Mesendoderm (in vitro differentiated cells): Measurements from ENCODE around the gene VTI1A.

Source experiments
- DNase-seq: peaks from one replicate; pipeline ENCODE4 v3.0.0; 2013
- H2AK5ac ChIP-seq: 2 replicates; pipeline ENCODE4 v1.6.1; 2013; ENCODE audit warnings: low read length, inconsistent platforms
- H2BK120ac ChIP-seq: 2 replicates; pipeline ENCODE4 v1.6.1; 2013; ENCODE audit warnings: low read depth, mild to moderate bottlenecking, low read length, moderate library complexity, mixed read lengths
- H2BK15ac ChIP-seq: replicated peaks from 2 replicates; pipeline ENCODE4 v1.6.1; 2013; ENCODE audit warnings: low read depth, mild to moderate bottlenecking, moderate library complexity
- H2BK5ac ChIP-seq: 2 replicates; pipeline ENCODE4 v1.6.1; 2013; ENCODE audit warnings: low read length, inconsistent platforms
- H3K18ac ChIP-seq: 2 replicates; pipeline ENCODE4 v1.6.1; 2013; ENCODE audit warnings: mild to moderate bottlenecking, low read length, mixed read lengths
- H3K23ac ChIP-seq: one replicate; pipeline ENCODE4 v1.6.1; 2013; ENCODE audit warnings: low read length
- H3K27ac ChIP-seq: 2 replicates; pipeline ENCODE4 v1.5.1; 2013; ENCODE audit warnings: low read depth, mild to moderate bottlenecking, inconsistent platforms, low read length, moderate library complexity
- H3K27me3 ChIP-seq: 2 replicates; pipeline ENCODE4 v1.6.1; 2013; ENCODE audit warnings: low read length, control low read depth, mild to moderate bottlenecking, inconsistent platforms; ENCODE audit not compliant: insufficient read depth, poor library complexity
- H3K36me3 ChIP-seq: 2 replicates; pipeline ENCODE4 v1.6.1; 2013; ENCODE audit warnings: low read length, inconsistent platforms; ENCODE audit not compliant: control insufficient read depth, insufficient read depth
- H3K4ac ChIP-seq: one replicate; pipeline ENCODE4 v1.6.1; 2013; ENCODE audit warnings: low read depth, mild to moderate bottlenecking, low read length, moderate library complexity
- H3K4me1 ChIP-seq: 2 replicates; pipeline ENCODE4 v1.6.1; 2013; ENCODE audit warnings: low read depth, low read length, inconsistent platforms; ENCODE audit not compliant: control insufficient read depth
- H3K4me2 ChIP-seq: 2 replicates; pipeline ENCODE4 v1.6.1; 2013; ENCODE audit warnings: low read length
- H3K4me3 ChIP-seq: 2 replicates; pipeline ENCODE4 v1.5.1; 2013; ENCODE audit warnings: mild to moderate bottlenecking, low read length
- H3K56ac ChIP-seq: one replicate; pipeline ENCODE4 v1.6.1; 2013; ENCODE audit warnings: low read length
- H3K79me1 ChIP-seq: 2 replicates; pipeline ENCODE4 v1.6.1; 2013; ENCODE audit warnings: low read length, inconsistent platforms
- H3K79me2 ChIP-seq: 2 replicates; pipeline ENCODE4 v1.6.1; 2013; ENCODE audit warnings: mild to moderate bottlenecking, low read length; ENCODE audit not compliant: control insufficient read depth, insufficient read depth
- H3K9ac ChIP-seq: 2 replicates; pipeline ENCODE4 v1.6.1; 2013; ENCODE audit warnings: low read length, inconsistent platforms
- H4K5ac ChIP-seq: one replicate; pipeline ENCODE4 v1.6.1; 2013; ENCODE audit warnings: low read length
- H4K8ac ChIP-seq: one replicate; pipeline ENCODE4 v1.6.1; 2013; ENCODE audit warnings: low read depth, mild to moderate bottlenecking, control low read depth, low read length, moderate library complexity
- WGBS: extraction: QIAGEN DNeasy Blood & Tissue Kit; methylation state at CpG from one replicate; pipeline ENCODE4 v1.1.7; 2013; ENCODE audit warnings: low lambda C conversion rate, missing lambda C conversion rate; ENCODE audit not compliant: insufficient coverage; ENCODE audit errors: extremely low coverage; 5-methylcytosine and 5-hydroxymethylcytosine counted together

Gene VTI1A

DNA sequence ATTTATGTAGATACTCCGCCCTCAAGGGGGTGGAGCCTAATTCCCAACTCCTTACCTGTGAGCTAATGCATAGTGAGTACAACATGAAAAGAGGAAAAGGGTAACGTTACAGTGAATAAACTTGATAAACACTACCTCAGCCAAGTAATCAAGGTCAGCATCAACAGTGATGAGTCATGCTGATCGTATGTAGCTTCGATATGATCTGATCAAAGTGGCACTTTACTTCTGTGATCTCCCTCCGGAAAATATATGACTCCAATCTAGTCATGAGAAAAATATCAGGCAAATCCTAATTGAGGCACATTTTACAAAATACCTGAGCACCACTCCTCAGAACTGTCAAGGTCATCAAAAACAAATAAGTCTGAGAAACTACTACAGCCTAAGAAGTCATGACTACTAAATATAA lies 70.4 kb downstream of the VTI1A start:
- Histone ChIP-seq H3K4ac (no peak overlapping the region), H2BK120ac (no peak overlapping the region), H4K8ac (no peak overlapping the region), H3K36me3 (no peaks in the 10 kb centered on the region), H2BK15ac (no peak overlapping the region), H3K56ac (no peak overlapping the region), H3K4me2 (no peak overlapping the region), H3K4me1 (no peaks in the 10 kb centered on the region), H3K79me1 (no peaks in the 10 kb centered on the region), H3K18ac (no peak overlapping the region), H3K4me3 (no peak overlapping the region), H2AK5ac (no peak overlapping the region), H2BK5ac (no peak overlapping the region), H3K27ac (no peak overlapping the region), H3K79me2 (no peaks in the 10 kb centered on the region), H3K27me3 (no peaks in the 10 kb centered on the region), H4K5ac (no peak overlapping the region), H3K9ac (no peak overlapping the region), H3K23ac (no peak overlapping the region)
- no CpG with 5 or more reads among the region's 5 CpGs for WGBS
- no peak for DNase-seq

DNA sequence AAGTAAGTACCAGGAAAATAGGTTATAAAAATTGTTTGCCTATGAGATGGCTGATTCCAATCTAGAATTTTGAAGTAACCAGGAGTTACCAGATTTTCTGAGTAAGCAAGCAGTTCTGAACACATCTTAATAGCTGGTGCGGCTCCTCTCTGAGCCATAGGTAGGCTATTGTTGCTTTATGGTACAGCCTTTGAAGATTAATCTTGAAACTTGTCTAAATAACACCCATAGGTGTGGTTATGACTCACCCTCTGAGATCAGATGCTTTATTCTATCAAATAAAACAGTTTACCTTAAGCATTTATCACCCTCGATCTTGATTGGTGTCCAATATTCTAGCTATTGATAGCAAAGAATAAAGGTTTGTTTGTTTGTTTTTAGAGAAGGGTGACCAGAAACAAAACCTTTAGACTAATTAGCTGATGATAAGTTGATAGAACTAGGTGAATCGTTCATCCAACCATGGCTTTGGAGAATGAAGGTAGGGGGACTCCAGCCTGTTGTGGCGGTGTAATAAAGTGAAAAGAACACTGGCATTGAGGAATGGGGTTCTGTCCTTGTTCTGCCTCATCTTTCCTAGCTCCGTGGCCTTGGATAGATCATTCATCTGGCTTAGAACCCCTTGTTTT lies 72.2 kb downstream of the VTI1A start:
- WGBS, result no CpG with 5 or more reads among the region's 5 CpGs
- H3K4me1 ChIP-seq, result no peaks in the 10 kb centered on the region
- no peaks in the 10 kb centered on the region for H3K79me1 ChIP-seq
- no peak overlapping the region for H3K4me3 ChIP-seq
- no peaks in the 10 kb centered on the region for H3K27me3 ChIP-seq
- no peak overlapping the region for H4K8ac ChIP-seq
- H2BK5ac ChIP-seq, result no peak overlapping the region
- H3K56ac ChIP-seq, result no peak overlapping the region
- H3K4me2 ChIP-seq, result no peak overlapping the region
- no peaks in the 10 kb centered on the region for H3K36me3 ChIP-seq
- no peak overlapping the region for H2BK15ac ChIP-seq
- no peak overlapping the region for H3K4ac ChIP-seq
- no peak overlapping the region for H4K5ac ChIP-seq
- no peak overlapping the region for H3K18ac ChIP-seq
- no peak overlapping the region for H3K9ac ChIP-seq
- no peaks in the 10 kb centered on the region for H3K79me2 ChIP-seq
- no peak overlapping the region for H3K27ac ChIP-seq
- no peak for DNase-seq
- no peak overlapping the region for H3K23ac ChIP-seq
- no peak overlapping the region for H2BK120ac ChIP-seq
- no peak overlapping the region for H2AK5ac ChIP-seq

DNA sequence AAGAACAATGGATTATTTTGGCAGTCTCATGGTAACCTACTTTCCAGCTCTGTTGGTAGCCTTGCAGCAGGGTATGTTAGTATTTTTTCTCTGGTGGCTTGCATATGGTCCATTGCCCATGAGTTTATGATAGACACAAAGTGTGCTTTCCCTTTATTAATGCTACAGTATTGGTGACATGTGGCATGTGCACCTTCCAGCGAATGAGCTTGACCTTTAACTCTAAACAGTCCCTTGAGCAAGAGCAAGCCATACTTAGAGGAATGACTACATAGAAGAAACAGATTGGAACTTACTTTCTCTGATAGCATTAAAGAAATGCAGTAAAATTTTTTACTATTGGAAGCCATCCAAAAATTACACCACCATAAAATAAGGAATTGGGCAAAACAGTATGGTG lies 73.9 kb downstream of the VTI1A start:
- Histone ChIP-seq H3K79me1 (no peaks in the 10 kb centered on the region), H3K4me2 (no peak overlapping the region), H3K36me3 (no peaks in the 10 kb centered on the region), H2BK5ac (no peak overlapping the region), H2BK15ac (no peak overlapping the region), H4K8ac (no peak overlapping the region), H4K5ac (no peak overlapping the region), H3K79me2 (no peaks in the 10 kb centered on the region), H3K23ac (no peak overlapping the region), H3K27me3 (no peaks in the 10 kb centered on the region), H3K9ac (no peak overlapping the region), H2AK5ac (no peak overlapping the region), H3K18ac (no peak overlapping the region), H3K4ac (no peak overlapping the region), H2BK120ac (no peak overlapping the region), H3K27ac (no peak overlapping the region), H3K4me1 (no peaks in the 10 kb centered on the region), H3K4me3 (no peak overlapping the region), H3K56ac (no peak overlapping the region)
- DNase-seq, result no peak
- WGBS, result no CpG with 5 or more reads among the region's 1 CpG

DNA sequence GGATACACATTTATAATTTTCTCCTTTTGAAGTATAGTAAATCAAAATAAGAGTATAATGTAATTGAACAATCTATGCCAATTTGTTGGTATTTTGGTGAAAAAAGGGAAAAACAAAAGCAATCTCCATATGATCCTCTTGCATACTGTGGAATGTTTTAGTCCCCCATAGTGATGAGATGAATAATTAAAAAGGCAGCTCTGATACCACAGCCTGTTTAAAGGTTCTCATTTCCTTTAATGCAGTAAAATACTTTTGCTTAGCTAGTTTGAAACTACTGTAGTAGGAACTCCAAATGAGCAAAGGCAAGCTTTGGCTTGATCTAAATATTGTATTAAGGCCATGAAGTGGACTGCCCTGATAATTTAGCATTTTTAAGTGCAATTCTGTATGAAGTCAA lies 77.6 kb downstream of the VTI1A start:
- H3K4me2 ChIP-seq, result no peak overlapping the region
- no peak overlapping the region for H3K4ac ChIP-seq
- H4K8ac ChIP-seq, result no peak overlapping the region
- no peak overlapping the region for H3K18ac ChIP-seq
- no peak overlapping the region for H3K27ac ChIP-seq
- H3K23ac ChIP-seq, result no peak overlapping the region
- H2BK120ac ChIP-seq, result no peak overlapping the region
- H3K4me1 ChIP-seq, result no peaks in the 10 kb centered on the region
- no peaks in the 10 kb centered on the region for H3K79me2 ChIP-seq
- H3K27me3 ChIP-seq, result no peaks in the 10 kb centered on the region
- H4K5ac ChIP-seq, result no peak overlapping the region
- no peak overlapping the region for H2BK15ac ChIP-seq
- H3K36me3 ChIP-seq, result no peaks in the 10 kb centered on the region
- no peak overlapping the region for H2AK5ac ChIP-seq
- no peak overlapping the region for H2BK5ac ChIP-seq
- H3K9ac ChIP-seq, result no peak overlapping the region
- no peak overlapping the region for H3K56ac ChIP-seq
- H3K4me3 ChIP-seq, result no peak overlapping the region
- no peak for DNase-seq
- no peaks in the 10 kb centered on the region for H3K79me1 ChIP-seq

DNA sequence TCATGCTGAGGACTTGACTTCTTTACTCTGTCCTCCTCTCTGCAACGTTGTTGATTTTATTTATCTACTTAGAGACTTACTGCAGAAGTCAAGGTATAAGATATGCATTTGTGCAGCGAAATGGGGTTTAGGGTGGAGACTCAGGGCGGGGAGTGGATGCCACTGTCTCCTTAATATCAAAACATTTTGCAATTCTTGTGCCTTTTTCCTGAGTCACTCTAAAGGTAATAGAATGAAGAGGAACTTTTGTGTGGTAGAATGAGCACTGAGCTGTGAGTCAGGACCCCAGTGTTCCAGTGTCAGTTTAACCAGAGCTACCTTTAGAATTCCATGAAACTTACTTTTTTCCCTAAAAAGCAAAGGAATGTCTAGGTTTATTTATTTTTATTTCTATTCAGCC lies 78.2 kb downstream of the VTI1A start:
- Histone ChIP-seq H2BK120ac (no peak overlapping the region), H4K5ac (no peak overlapping the region), H3K79me2 (no peaks in the 10 kb centered on the region), H3K9ac (no peak overlapping the region), H3K27me3 (no peaks in the 10 kb centered on the region), H3K79me1 (no peaks in the 10 kb centered on the region), H3K27ac (no peak overlapping the region), H2AK5ac (no peak overlapping the region), H3K4me2 (no peak overlapping the region), H3K18ac (no peak overlapping the region), H3K4me1 (no peaks in the 10 kb centered on the region), H3K4me3 (no peak overlapping the region), H2BK15ac (no peak overlapping the region), H3K56ac (no peak overlapping the region), H3K4ac (no peak overlapping the region), H3K36me3 (no peaks in the 10 kb centered on the region), H3K23ac (no peak overlapping the region), H2BK5ac (no peak overlapping the region), H4K8ac (no peak overlapping the region)
- DNase-seq, result no peak
- no CpG with 5 or more reads among the region's 3 CpGs for WGBS

DNA sequence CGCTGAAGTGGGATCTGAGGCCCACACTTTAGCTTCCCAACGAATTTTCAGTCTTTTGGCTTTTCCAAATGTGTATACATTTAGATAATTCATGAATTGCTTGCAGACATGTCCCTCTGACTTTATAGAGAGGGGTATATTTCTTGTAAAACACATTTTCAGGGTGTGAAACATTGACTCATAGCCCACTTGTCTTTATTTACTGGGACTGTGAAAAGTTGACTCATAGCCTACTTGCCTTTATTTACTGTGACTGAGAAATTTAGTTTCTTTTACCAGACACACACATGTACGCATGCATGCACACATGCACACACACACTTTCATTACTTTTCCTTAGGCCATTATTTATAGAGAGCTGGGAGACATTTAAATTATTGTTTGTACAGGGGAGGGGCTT lies 79.1 kb downstream of the VTI1A start:
- no CpG with 5 or more reads among the region's 3 CpGs for WGBS
- Histone ChIP-seq H3K36me3 (no peaks in the 10 kb centered on the region), H3K79me1 (no peaks in the 10 kb centered on the region), H2AK5ac (no peak overlapping the region), H3K56ac (no peak overlapping the region), H3K4me3 (no peak overlapping the region), H3K79me2 (no peaks in the 10 kb centered on the region), H3K27me3 (no peaks in the 10 kb centered on the region), H2BK5ac (no peak overlapping the region), H3K27ac (no peak overlapping the region), H3K23ac (no peak overlapping the region), H4K5ac (no peak overlapping the region), H2BK15ac (no peak overlapping the region), H3K4me1 (no peaks in the 10 kb centered on the region), H3K4ac (no peak overlapping the region), H3K18ac (no peak overlapping the region), H4K8ac (no peak overlapping the region), H3K9ac (no peak overlapping the region), H3K4me2 (no peak overlapping the region), H2BK120ac (no peak overlapping the region)
- DNase-seq, result no peak
